ENCODE measurements around the gene RRN3. TPM values are rescaled to one million over a fixed set of nuclear protein-coding genes. Genes with fewer than 3 reads are reported as not detected.
"Not testable (repeated sequence)": the region's sequence is repeated elsewhere in the genome, so short reads cannot be mapped to it uniquely, and the experiment has no call there.

The RRN3 gene
- total and polyA plus RNA-seq, 9 donors: 18.8 to 46.0 (median 30.7) TPM

GRCh38 chr16:15134752-15135482 is 40.8 kb upstream of the RRN3 start:
- 89 to 91% (median 89%) methylated on average over 10 to 21 of the region's 33 CpGs for WGBS, 3 donors
- not testable (repeated sequence) for H3K27me3 ChIP-seq
- DNase-seq: peak in 2 of 5 donors; percentile 2 to 6

DNA sequence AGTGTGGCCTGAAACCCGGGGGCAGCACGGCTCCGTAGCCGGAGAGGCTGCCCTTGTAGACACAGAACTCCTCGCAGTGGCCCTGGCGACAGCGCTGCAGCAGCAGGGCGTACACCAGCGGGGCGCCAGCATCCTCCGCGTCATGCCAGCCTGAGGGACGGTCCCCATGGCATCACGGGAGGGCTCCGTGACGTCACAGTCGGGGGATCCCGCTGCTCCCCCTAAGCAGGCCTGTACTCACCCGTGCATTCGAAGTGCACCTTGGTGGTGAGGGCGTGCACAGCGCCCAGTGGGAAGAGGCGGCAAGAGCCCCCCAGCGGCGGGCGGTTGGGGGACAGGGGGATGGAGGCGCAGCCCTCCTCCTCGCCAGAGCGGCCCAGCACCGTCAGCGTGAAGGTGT is 39.5 kb upstream of the RRN3 start:
- H3K4me1 ChIP-seq (ENCODE audit: insufficient read depth); H3K9me3 ChIP-seq; H3K27me3 ChIP-seq; H3K27ac ChIP-seq; intact Hi-C loops (cut with DNase I); H3K4me3 ChIP-seq; H3K36me3 ChIP-seq: not testable (repeated sequence)
- DNase-seq: peak in 1 of 5 donors; percentile 12
- 90 to 93% (median 92%) methylated on average over 5 to 18 of the region's 31 CpGs for WGBS, 3 donors

More at GRCh38 chr16:15134752-15135482, 40.8 kb upstream of the RRN3 start:
- H3K27ac ChIP-seq; H3K9me3 ChIP-seq; intact Hi-C loops (cut with DNase I); H3K4me3 ChIP-seq; H3K36me3 ChIP-seq; H3K4me1 ChIP-seq (ENCODE audit: insufficient read depth): not testable (repeated sequence)

GRCh38 chr16:15132719-15133428 is 38.8 kb upstream of the RRN3 start:
- H3K9me3 ChIP-seq; H3K36me3 ChIP-seq; intact Hi-C loops (cut with DNase I); H3K27me3 ChIP-seq; H3K4me1 ChIP-seq (ENCODE audit: insufficient read depth); H3K4me3 ChIP-seq; H3K27ac ChIP-seq: not testable (repeated sequence)
- DNase-seq: peak in 1 of 5 donors; percentile 12
- 91 to 93% methylated on average over 28 of the region's 41 CpGs; no CpG with 5 or more reads in 1 of the 3 donors for WGBS, 3 donors

DNA sequence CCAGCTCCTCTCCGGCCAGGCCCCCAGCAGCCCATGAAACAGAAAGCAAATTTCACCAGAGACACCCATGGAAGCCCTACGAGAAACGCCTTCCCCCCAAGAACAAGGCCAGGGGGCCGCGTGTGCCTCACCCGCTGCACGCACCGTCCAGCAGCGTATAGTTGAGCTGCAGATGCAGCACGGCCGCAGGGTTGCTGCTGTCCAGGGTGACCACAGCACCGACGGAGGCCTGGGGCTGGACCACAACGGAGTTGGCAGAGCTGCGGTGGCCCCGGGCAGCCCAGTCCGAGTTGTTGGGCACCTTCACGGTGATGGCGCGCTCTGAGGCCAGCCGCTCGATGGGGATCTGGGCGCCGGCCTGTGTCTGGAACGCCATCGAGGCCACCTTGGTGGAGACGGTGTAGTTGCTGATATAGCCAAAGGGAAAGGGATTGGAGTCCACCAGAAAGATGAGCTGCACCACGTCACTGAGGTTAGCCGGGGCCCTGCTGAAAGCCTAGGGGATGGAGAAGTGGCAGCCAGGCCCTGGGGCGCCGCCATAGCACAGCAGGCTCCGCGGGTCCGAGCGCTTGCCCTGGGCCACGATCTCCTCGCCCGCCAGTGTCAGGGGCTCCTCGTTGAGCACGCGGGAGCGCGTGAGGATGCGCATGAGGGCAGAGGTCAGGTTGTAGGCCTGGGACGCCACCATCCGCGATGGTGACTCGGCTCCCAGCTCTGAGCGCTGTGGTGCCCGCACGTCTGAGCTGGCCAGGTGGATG is 37.0 kb upstream of the RRN3 start:
- H3K27ac ChIP-seq; H3K27me3 ChIP-seq; H3K4me1 ChIP-seq (ENCODE audit: insufficient read depth); H3K4me3 ChIP-seq; H3K36me3 ChIP-seq; intact Hi-C loops (cut with DNase I); H3K9me3 ChIP-seq: not testable (repeated sequence)
- peak in 2 of 5 donors; percentile 6 to 14 for DNase-seq
- 88 to 90% (median 90%) methylated on average over 15 to 43 of the region's 51 CpGs for WGBS, 3 donors

GRCh38 chr16:15130256-15130932 is 36.3 kb upstream of the RRN3 start:
- H3K27ac ChIP-seq; H3K4me1 ChIP-seq (ENCODE audit: insufficient read depth); intact Hi-C loops (cut with DNase I); H3K4me3 ChIP-seq; H3K27me3 ChIP-seq; H3K9me3 ChIP-seq; H3K36me3 ChIP-seq: not testable (repeated sequence)
- 91 to 94% (median 93%) methylated on average over 21 to 27 of the region's 37 CpGs for whole genome bisulfite sequencing, 3 donors
- peak in 2 of 5 donors; percentile 7 to 17 for DNase-seq

- H3K36me3 ChIP-seq: not testable (repeated sequence)
Measured at GRCh38 chr16:15127641-15128425, 33.8 kb upstream of the RRN3 start.

DNA sequence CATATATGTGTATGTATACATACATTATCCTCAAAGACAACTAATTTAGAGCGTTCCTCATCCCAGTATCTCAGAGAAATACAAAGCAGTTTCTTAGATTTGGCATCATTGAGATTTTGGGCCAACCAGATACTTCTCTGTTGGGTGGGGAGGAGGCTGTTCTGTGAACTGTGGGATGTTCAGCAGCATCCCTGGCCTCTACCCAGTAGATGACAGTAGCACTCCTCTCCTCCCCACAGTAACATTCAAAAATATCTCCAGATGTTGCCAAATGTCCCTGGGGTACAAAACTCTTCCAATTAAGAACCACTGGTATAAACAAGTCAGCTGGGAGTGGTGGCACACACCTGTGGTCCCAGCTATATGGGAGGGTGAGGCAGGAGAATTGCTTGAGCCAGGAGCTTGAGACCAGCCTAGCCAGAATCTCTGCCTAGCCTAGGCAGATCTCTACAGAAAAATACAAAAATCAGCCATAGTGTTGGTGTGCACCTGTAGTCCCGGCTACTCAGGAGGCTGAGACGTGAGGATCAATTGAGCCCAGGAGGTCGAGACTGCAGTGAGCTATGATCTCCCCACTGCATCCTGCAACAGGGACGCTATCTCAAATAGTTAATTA is 6.4 kb upstream of the RRN3 start:
- H3K4me1 ChIP-seq (ENCODE audit: insufficient read depth); H3K36me3 ChIP-seq; H3K4me3 ChIP-seq; H3K27ac ChIP-seq; H3K9me3 ChIP-seq; intact Hi-C loops (cut with DNase I); DNase-seq; H3K27me3 ChIP-seq: not testable (repeated sequence)
- 69 to 83% (median 81%) methylated on average over 5 of the region's 5 CpGs for WGBS, 3 donors

More at GRCh38 chr16:15127641-15128425, 33.8 kb upstream of the RRN3 start:
- H3K27me3 ChIP-seq; H3K4me1 ChIP-seq (ENCODE audit: insufficient read depth); H3K4me3 ChIP-seq; H3K9me3 ChIP-seq; intact Hi-C loops (cut with DNase I); H3K27ac ChIP-seq: not testable (repeated sequence)
- peak in 1 of 5 donors; percentile 17 for DNase-seq
- WGBS, 3 donors: 91 to 93% (median 92%) methylated on average over 28 to 32 of the region's 48 CpGs

DNA sequence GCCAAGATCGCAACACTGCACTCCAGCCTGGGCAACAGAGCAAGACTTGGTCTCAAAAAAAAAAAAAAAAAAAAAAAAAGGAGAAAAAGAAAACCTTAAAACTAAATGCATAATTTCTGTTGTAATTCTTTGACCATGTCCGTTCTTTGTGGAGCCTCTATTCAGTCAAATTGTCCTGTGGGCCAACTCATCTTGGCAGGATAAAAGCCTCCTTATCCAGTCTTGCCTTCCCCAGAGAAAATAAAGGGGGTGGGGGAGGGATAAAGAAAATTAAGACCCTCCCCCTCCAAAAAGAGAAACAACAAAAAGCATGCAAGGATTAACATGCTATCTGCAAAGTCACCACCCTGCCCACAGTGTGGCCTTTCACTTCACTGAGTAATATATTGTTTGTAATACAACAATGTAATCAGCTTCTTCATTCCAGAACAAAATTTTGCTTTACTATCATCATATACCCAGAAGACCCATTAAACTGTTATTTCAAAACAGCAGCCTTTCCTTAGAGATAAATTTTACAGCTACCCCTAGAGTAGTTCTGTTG is 5.4 kb upstream of the RRN3 start:
- H3K27ac ChIP-seq; intact Hi-C loops (cut with DNase I); H3K4me3 ChIP-seq; H3K9me3 ChIP-seq; H3K4me1 ChIP-seq (ENCODE audit: insufficient read depth); DNase-seq; H3K27me3 ChIP-seq; H3K36me3 ChIP-seq: not testable (repeated sequence)
- 35 to 41% (median 35%) methylated on average over 2 of the region's 2 CpGs for WGBS, 3 donors

GRCh38 chr16:15096583-15096972 is 2.5 kb upstream of the RRN3 start:
- H3K4me1 ChIP-seq (ENCODE audit: insufficient read depth); H3K9me3 ChIP-seq; H3K27me3 ChIP-seq; H3K27ac ChIP-seq; intact Hi-C loops (cut with DNase I); DNase-seq; H3K4me3 ChIP-seq; H3K36me3 ChIP-seq: not testable (repeated sequence)
- 68 to 84% (median 83%) methylated on average over 8 to 9 of the region's 9 CpGs for WGBS, 3 donors

- intact Hi-C loops (cut with DNase I); DNase-seq; H3K9me3 ChIP-seq; H3K36me3 ChIP-seq; H3K4me1 ChIP-seq (ENCODE audit: insufficient read depth); H3K27me3 ChIP-seq: not testable (repeated sequence)
- WGBS, 3 donors: 5 to 8% (median 7%) methylated on average over 12 to 14 of the region's 14 CpGs
- Histone ChIP-seq H3K27ac (peak overlapping the region in 1 of 2 donors; percentile 45), H3K4me3 (peak overlapping the region; percentile 70)
Measured at GRCh38 chr16:15093571-15093954, 509 bp downstream of the RRN3 start.

All from ovary (tissue), 9 donors.